HEK293 (cell line): Measurements from ENCODE around the gene SCUBE1.

Source experiments
- CTCF ChIA-PET: fragments of 350-600 bp; formaldehyde crosslinking; extraction: SDS; loops from one replicate; lab custom pipeline; 2021; ENCODE audit warnings: antibody characterized with exemption; lab: Yijun Ruan, JAX
- POLR2A ChIA-PET: fragments of 300-600 bp; formaldehyde crosslinking; extraction: SDS; loops from one replicate; lab custom pipeline; 2020; ENCODE audit warnings: antibody characterized with exemption, inconsistent platforms; lab: Yijun Ruan, JAX
- H3K27ac ChIP-seq: fragments of 200-500 bp; sonication (Bioruptor generic); 2 replicates; pipeline ENCODE4 v1.5.1; 2014; ENCODE audit warnings: low read depth, low read length, control low read depth, inconsistent platforms; ENCODE audit errors: extremely low read depth
- H3K36me3 ChIP-seq, 2 experiments: fragments of 200-500 bp in 1 of 2; sonication (Bioruptor generic) in 1 of 2; 1 replicate in 1 of 2; 2 replicates in 1 of 2; pipeline ENCODE4 v1.5.1; 2014 to 2017; ENCODE audit warnings: inconsistent platforms in 2 of 2, low read length in 2 of 2; ENCODE audit not compliant: control insufficient read depth in 2 of 2, insufficient read depth in 1 of 2
- H3K4me1 ChIP-seq: fragments of 200-500 bp; sonication (Bioruptor generic); 2 replicates; pipeline ENCODE4 v1.5.1; 2014; ENCODE audit warnings: mild to moderate bottlenecking, low read length, inconsistent platforms; ENCODE audit not compliant: control insufficient read depth, insufficient read depth
- H3K4me3 ChIP-seq: 2 replicates; pipeline ENCODE4 v1.5.1; 2011; ENCODE audit warnings: low read depth, mild to moderate bottlenecking, control low read depth, low read length, moderate library complexity
- H3K9me3 ChIP-seq: fragments of 200-500 bp; sonication (Bioruptor generic); 2 replicates; pipeline ENCODE4 v1.5.1; 2014; ENCODE audit warnings: low read depth, low read length, inconsistent platforms; ENCODE audit not compliant: control insufficient read depth, insufficient read depth
- BCL6B ChIP-seq: fragments of 450-650 bp; formaldehyde crosslinking; IDR thresholded peaks from 2 replicates; pipeline ENCODE4 v1.5.1; 2017; ENCODE audit warnings: missing biosample characterization, missing genetic modification characterization
- KLF16 ChIP-seq: fragments of 450-650 bp; formaldehyde crosslinking; IDR thresholded peaks from 2 replicates; pipeline ENCODE4 v1.5.1; 2017; ENCODE audit warnings: missing biosample characterization, missing genetic modification characterization
- MYNN ChIP-seq: fragments of 450-650 bp; formaldehyde crosslinking; IDR thresholded peaks from 2 replicates; pipeline ENCODE4 v1.5.1; 2016; ENCODE audit warnings: missing biosample characterization, missing genetic modification characterization, borderline replicate concordance
- ZBTB17 ChIP-seq: fragments of 450-650 bp; formaldehyde crosslinking; IDR thresholded peaks from 2 replicates; pipeline ENCODE4 v1.5.1; 2016; ENCODE audit warnings: missing biosample characterization, missing genetic modification characterization
- ZBTB20 ChIP-seq: fragments of 450-650 bp; formaldehyde crosslinking; IDR thresholded peaks from 2 replicates; pipeline ENCODE4 v1.5.1; 2016; ENCODE audit warnings: missing biosample characterization, missing genetic modification characterization
- ZFP69B ChIP-seq: fragments of 450-650 bp; formaldehyde crosslinking; IDR thresholded peaks from 2 replicates; pipeline ENCODE4 v1.5.1; 2016; ENCODE audit warnings: missing biosample characterization, missing genetic modification characterization
- ZIC2 ChIP-seq: fragments of 450-650 bp; formaldehyde crosslinking; IDR thresholded peaks from 2 replicates; pipeline ENCODE4 v1.5.1; 2016; ENCODE audit warnings: missing biosample characterization, missing genetic modification characterization
- ZNF112 ChIP-seq: fragments of 450-650 bp; formaldehyde crosslinking; IDR thresholded peaks from 2 replicates; pipeline ENCODE4 v1.5.0; 2017; ENCODE audit warnings: missing biosample characterization, missing genetic modification characterization
- ZNF223 ChIP-seq: fragments of 450-650 bp; formaldehyde crosslinking; IDR thresholded peaks from 2 replicates; pipeline ENCODE4 v1.5.1; 2016; ENCODE audit warnings: missing biosample characterization, missing genetic modification characterization
- ZNF23 ChIP-seq: fragments of 450-650 bp; formaldehyde crosslinking; IDR thresholded peaks from 2 replicates; pipeline ENCODE4 v1.5.1; 2016; ENCODE audit warnings: missing biosample characterization, missing genetic modification characterization, borderline replicate concordance
- ZNF266 ChIP-seq: fragments of 450-650 bp; formaldehyde crosslinking; IDR thresholded peaks from 2 replicates; pipeline ENCODE4 v1.5.1; 2016; ENCODE audit warnings: missing biosample characterization, missing genetic modification characterization, low read depth
- ZNF354C ChIP-seq: fragments of 450-650 bp; formaldehyde crosslinking; IDR thresholded peaks from 2 replicates; pipeline ENCODE4 v1.5.1; 2016; ENCODE audit warnings: missing biosample characterization, missing genetic modification characterization, low read depth, borderline replicate concordance
- ZNF513 ChIP-seq: fragments of 450-650 bp; IDR thresholded peaks from 2 replicates; pipeline ENCODE4 v1.5.1; 2018; ENCODE audit warnings: missing biosample characterization, missing genetic modification characterization
- ZNF600 ChIP-seq: fragments of 450-650 bp; formaldehyde crosslinking; IDR thresholded peaks from 2 replicates; pipeline ENCODE4 v1.5.1; 2016; ENCODE audit warnings: missing biosample characterization, missing genetic modification characterization
- ZNF843 ChIP-seq: fragments of 450-650 bp; formaldehyde crosslinking; IDR thresholded peaks from 2 replicates; pipeline ENCODE4 v1.5.1; 2016; ENCODE audit warnings: missing biosample characterization, missing genetic modification characterization
- ZSCAN5A ChIP-seq: fragments of 450-650 bp; formaldehyde crosslinking; IDR thresholded peaks from 2 replicates; pipeline ENCODE4 v1.5.1; 2016; ENCODE audit warnings: missing biosample characterization, missing genetic modification characterization

The SCUBE1 gene

GRCh38 chr22:43337946-43338345 is 5.2 kb downstream of the SCUBE1 start:
- ChIA-PET POLR2A (interaction anchor here (0.6 kb wide), 1 partner anchor 144 kb away, joined by 5 read pairs; no protein-coding TSS in a partner anchor), CTCF (interaction anchor here (0.6 to 5.1 kb wide), 4 partner anchors 9 to 106 kb away, joined by 3 to 40 read pairs (median 9); no protein-coding TSS in a partner anchor)
- Histone ChIP-seq H3K4me1 (no peaks in the 10 kb centered on the region), H3K27ac (no peak overlapping the region), H3K4me3 (no peak overlapping the region), H3K9me3 (no peaks in the 10 kb centered on the region), H3K36me3 (peaks cover 0 to 8% of the 10 kb centered on the region in 2 experiments; a peak in 1 of 3 replicates)
- no peak for TF ChIP-seq ZNF112
- no peak for TF ChIP-seq ZSCAN5A (tag by site-specific recombination)
- no peak for TF ChIP-seq ZNF266 (tag by site-specific recombination)
- peak; percentile 10; the same call in 1 of the 2 replicates for TF ChIP-seq ZIC2 (tag by site-specific recombination)

- Histone ChIP-seq H3K4me1 (no peaks in the 10 kb centered on the region), H3K9me3 (no peaks in the 10 kb centered on the region), H3K4me3 (no peak overlapping the region), H3K27ac (no peak overlapping the region), H3K36me3 (peaks cover 0 to 8% of the 10 kb centered on the region in 2 experiments; a peak in 1 of 3 replicates)
- ChIA-PET CTCF (interaction anchor here (1.6 to 5.1 kb wide), 3 partner anchors 9 to 106 kb away, joined by 4 to 40 read pairs (median 14); no protein-coding TSS in a partner anchor), POLR2A (interaction anchor here (0.6 kb wide), 1 partner anchor 143 kb away, joined by 5 read pairs; no protein-coding TSS in a partner anchor)
- TF ChIP-seq ZNF843 (tag by site-specific recombination) (no peak), ZFP69B (tag by site-specific recombination) (no peak), ZBTB20 (tag by site-specific recombination) (no peak; the same call in 1 of the 2 replicates), BCL6B (tag by site-specific recombination) (no peak), ZNF223 (tag by site-specific recombination) (no peak), ZNF600 (tag by site-specific recombination) (no peak), KLF16 (tag by site-specific recombination) (no peak)
Observed at GRCh38 chr22:43337385-43337784, 5.8 kb downstream of the SCUBE1 start.

- Histone ChIP-seq H3K4me1 (no peaks in the 10 kb centered on the region), H3K9me3 (no peaks in the 10 kb centered on the region), H3K27ac (no peak overlapping the region), H3K4me3 (no peak overlapping the region)
- CTCF ChIA-PET, result interaction anchor here (0.7 to 5.1 kb wide), 3 partner anchors 12 to 59 kb away, joined by 3 to 40 read pairs (median 7); no protein-coding TSS in a partner anchor
- peak; percentile 94 for TF ChIP-seq ZNF513 (tag by site-specific recombination)
- TF ChIP-seq ZNF354C (tag by site-specific recombination), result no peak
- TF ChIP-seq, all 188 proteins: peak for 1
- H3K36me3 ChIP-seq, result peaks cover 0 to 8% of the 10 kb centered on the region in 2 experiments; a peak in 1 of 3 replicates
- POLR2A ChIA-PET, result no interaction called here
Observed at GRCh38 chr22:43334378-43334777, 8.8 kb downstream of the SCUBE1 start.

- no peak overlapping the region for H3K4me3 ChIP-seq
- H3K27ac ChIP-seq, result no peak overlapping the region
- POLR2A ChIA-PET, result interaction anchor here (0.6 kb wide), 1 partner anchor 149 kb away, joined by 5 read pairs; no protein-coding TSS in a partner anchor
- TF ChIP-seq ZNF23 (tag by site-specific recombination) (peak; percentile 68; the same call in 1 of the 2 replicates), MYNN (no peak), ZBTB17 (tag by site-specific recombination) (peak; percentile 49; the same call in 1 of the 2 replicates)
- TF ChIP-seq, all 188 proteins: peak for 2
- no peaks in the 10 kb centered on the region for H3K4me1 ChIP-seq
- CTCF ChIA-PET, result interaction anchor here (5.1 kb wide), 1 partner anchor 13 kb away, joined by 40 read pairs; no protein-coding TSS in a partner anchor
- no peaks in the 10 kb centered on the region for H3K9me3 ChIP-seq
- peaks cover 0 to 8% of the 10 kb centered on the region in 2 experiments; a peak in 1 of 3 replicates for H3K36me3 ChIP-seq
Observed at GRCh38 chr22:43333978-43334377, 9.2 kb downstream of the SCUBE1 start.
